ENCODE results near the gene CNTN6. TPM values are rescaled to one million over a fixed set of nuclear protein-coding genes. Genes with fewer than 3 reads are reported as not detected.

The CNTN6 gene
- total and polyA plus RNA-seq, 2 experiments from 2014 or later: 0.21 TPM; not detected in 1

GRCh38 chr3:1135194-1135593 lies 42.4 kb downstream of the CNTN6 start:
- TF ChIP-seq, protein P1, sequence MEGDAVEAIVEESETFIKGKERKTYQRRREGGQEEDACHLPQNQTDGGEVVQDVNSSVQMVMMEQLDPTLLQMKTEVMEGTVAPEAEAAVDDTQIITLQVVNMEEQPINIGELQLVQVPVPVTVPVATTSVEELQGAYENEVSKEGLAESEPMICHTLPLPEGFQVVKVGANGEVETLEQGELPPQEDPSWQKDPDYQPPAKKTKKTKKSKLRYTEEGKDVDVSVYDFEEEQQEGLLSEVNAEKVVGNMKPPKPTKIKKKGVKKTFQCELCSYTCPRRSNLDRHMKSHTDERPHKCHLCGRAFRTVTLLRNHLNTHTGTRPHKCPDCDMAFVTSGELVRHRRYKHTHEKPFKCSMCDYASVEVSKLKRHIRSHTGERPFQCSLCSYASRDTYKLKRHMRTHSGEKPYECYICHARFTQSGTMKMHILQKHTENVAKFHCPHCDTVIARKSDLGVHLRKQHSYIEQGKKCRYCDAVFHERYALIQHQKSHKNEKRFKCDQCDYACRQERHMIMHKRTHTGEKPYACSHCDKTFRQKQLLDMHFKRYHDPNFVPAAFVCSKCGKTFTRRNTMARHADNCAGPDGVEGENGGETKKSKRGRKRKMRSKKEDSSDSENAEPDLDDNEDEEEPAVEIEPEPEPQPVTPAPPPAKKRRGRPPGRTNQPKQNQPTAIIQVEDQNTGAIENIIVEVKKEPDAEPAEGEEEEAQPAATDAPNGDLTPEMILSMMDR (IDR thresholded peaks at IDR 0.05; ENCODE audit: low read depth, low read length): no peak
- H3K4me3 ChIP-seq: no peak overlapping the region
- H3K4me1 ChIP-seq (ENCODE audit: low read depth): no peaks in the 10 kb centered on the region
- H3K9me3 ChIP-seq (ENCODE audit: low read depth): no peaks in the 10 kb centered on the region
- H3K27me3 ChIP-seq: peaks cover 9% of the 10 kb centered on the region
- no peaks in the 10 kb centered on the region for H3K36me3 ChIP-seq
- H3K27ac ChIP-seq: no peak overlapping the region
- DNase-seq (ENCODE audit: low read depth in 1 of 2, low spot score in 1 of 2): no peak

- H3K4me3 ChIP-seq: no peak overlapping the region
- H3K27ac ChIP-seq: no peak overlapping the region
- no peaks in the 10 kb centered on the region for H3K4me1 ChIP-seq (ENCODE audit: low read depth)
- H3K36me3 ChIP-seq: no peaks in the 10 kb centered on the region
- DNase-seq (ENCODE audit: low read depth in 1 of 2, low spot score in 1 of 2): no peak
- no peaks in the 10 kb centered on the region for H3K9me3 ChIP-seq (ENCODE audit: low read depth)
- H3K27me3 ChIP-seq: peaks cover 6% of the 10 kb centered on the region
- TF ChIP-seq, protein P1 (IDR thresholded peaks at IDR 0.05; ENCODE audit: low read depth, low read length): no peak
Observed at GRCh38 chr3:1138036-1138435, 45.2 kb downstream of the CNTN6 start.

- Histone ChIP-seq H3K4me1 (ENCODE audit: low read depth) (no peaks in the 10 kb centered on the region), H3K4me3 (no peak overlapping the region), H3K27ac (no peak overlapping the region), H3K27me3 (peaks cover 6% of the 10 kb centered on the region), H3K9me3 (ENCODE audit: low read depth) (no peaks in the 10 kb centered on the region), H3K36me3 (no peaks in the 10 kb centered on the region)
- TF ChIP-seq, protein P1 (IDR thresholded peaks at IDR 0.05; ENCODE audit: low read depth, low read length): no peak
- no peak for DNase-seq (ENCODE audit: low read depth in 1 of 2, low spot score in 1 of 2)
Observed at GRCh38 chr3:1139071-1139470, 46.2 kb downstream of the CNTN6 start.

DNA sequence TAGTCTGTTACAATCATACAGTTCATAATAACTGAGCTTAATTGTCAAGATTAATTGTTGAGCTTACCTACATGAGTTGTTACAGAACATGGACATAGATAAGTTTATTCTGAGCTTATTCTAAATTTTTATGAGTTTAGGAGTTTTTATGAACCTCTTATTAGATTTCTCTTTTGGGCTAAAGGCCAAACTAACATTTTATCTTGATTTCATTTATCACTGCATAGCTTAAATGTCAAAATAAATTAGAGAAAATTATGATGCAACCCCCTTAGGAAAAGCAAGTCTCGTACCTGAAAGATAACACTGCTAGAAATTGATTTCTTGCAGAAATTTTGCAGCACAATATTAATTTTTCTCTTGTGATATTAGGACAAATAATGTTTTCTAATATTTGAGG lies 54.5 kb downstream of the CNTN6 start:
- TF ChIP-seq, protein P1 (IDR thresholded peaks at IDR 0.05; ENCODE audit: low read depth, low read length): no peak
- Histone ChIP-seq H3K9me3 (ENCODE audit: low read depth) (no peaks in the 10 kb centered on the region), H3K4me3 (no peak overlapping the region), H3K27ac (no peak overlapping the region), H3K36me3 (no peaks in the 10 kb centered on the region), H3K27me3 (no peaks in the 10 kb centered on the region), H3K4me1 (ENCODE audit: low read depth) (no peaks in the 10 kb centered on the region)
- no peak for DNase-seq (ENCODE audit: low read depth in 1 of 2, low spot score in 1 of 2)

GRCh38 chr3:1147819-1148218 lies 55.0 kb downstream of the CNTN6 start:
- H3K9me3 ChIP-seq (ENCODE audit: low read depth): no peaks in the 10 kb centered on the region
- no peak for DNase-seq (ENCODE audit: low read depth in 1 of 2, low spot score in 1 of 2)
- no peaks in the 10 kb centered on the region for H3K36me3 ChIP-seq
- H3K27ac ChIP-seq: no peak overlapping the region
- no peak overlapping the region for H3K4me3 ChIP-seq
- H3K4me1 ChIP-seq (ENCODE audit: low read depth): no peaks in the 10 kb centered on the region
- TF ChIP-seq, protein P1 (IDR thresholded peaks at IDR 0.05; ENCODE audit: low read depth, low read length): no peak
- no peaks in the 10 kb centered on the region for H3K27me3 ChIP-seq

GRCh38 chr3:1164101-1164500 lies 71.3 kb downstream of the CNTN6 start:
- TF ChIP-seq, protein P1 (IDR thresholded peaks at IDR 0.05; ENCODE audit: low read depth, low read length): no peak
- H3K4me3 ChIP-seq: no peak overlapping the region
- H3K27me3 ChIP-seq: peaks cover 58% of the 10 kb centered on the region
- H3K27ac ChIP-seq: no peak overlapping the region
- H3K36me3 ChIP-seq: no peaks in the 10 kb centered on the region
- H3K4me1 ChIP-seq (ENCODE audit: low read depth): no peaks in the 10 kb centered on the region
- H3K9me3 ChIP-seq (ENCODE audit: low read depth): no peaks in the 10 kb centered on the region
- no peak for DNase-seq (ENCODE audit: low read depth in 1 of 2, low spot score in 1 of 2)
